HG03565 (cell line): ENCODE results near the gene COQ8A.

Experiments used
- ATAC-seq: cut with Tn5 transposase; IDR thresholded peaks from one replicate; pipeline ENCODE4 v1.9.1; 2021; ENCODE audit warnings: mild to moderate bottlenecking, moderate library complexity; ENCODE audit not compliant: unreplicated experiment

COQ8A gene

DNA sequence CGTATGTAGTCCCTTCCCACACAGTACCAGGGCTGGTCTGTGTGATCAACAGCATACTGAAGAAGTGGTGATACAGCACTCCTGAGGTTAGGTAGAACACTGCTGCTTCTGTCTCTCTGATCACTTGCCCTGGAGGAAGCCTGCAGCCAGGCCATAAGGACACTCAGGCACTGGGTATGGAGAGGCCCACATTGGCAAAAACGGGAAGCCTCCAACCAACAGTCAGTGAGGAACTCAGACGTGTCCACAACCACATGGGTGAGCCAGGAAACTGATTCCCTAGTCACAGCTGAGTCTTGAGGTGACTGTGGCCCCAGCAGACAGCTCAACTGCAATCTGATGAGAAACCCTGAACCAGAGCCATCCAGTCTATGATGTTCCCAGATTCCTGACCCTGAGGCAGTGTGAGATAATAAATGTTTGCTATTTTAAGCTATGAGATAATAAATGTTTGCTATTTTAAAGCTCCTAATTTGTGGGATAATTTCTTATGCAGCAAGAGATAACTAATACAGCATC lies 62.5 kb downstream of the COQ8A start:
- ATAC-seq = no peak

GRCh38 chr1:227003165-227003564 lies 63.1 kb downstream of the COQ8A start:
- ATAC-seq = no peak

GRCh38 chr1:227004796-227005195 lies 64.7 kb downstream of the COQ8A start:
- no peak for ATAC-seq

GRCh38 chr1:227006226-227006796 lies 66.2 kb downstream of the COQ8A start:
- ATAC-seq = peak; percentile 65

GRCh38 chr1:227009937-227010336 lies 69.8 kb downstream of the COQ8A start:
- ATAC-seq = no peak

GRCh38 chr1:227010645-227011044 lies 70.6 kb downstream of the COQ8A start:
- ATAC-seq = no peak

GRCh38 chr1:227016990-227017389 lies 76.9 kb downstream of the COQ8A start:
- no peak for ATAC-seq

GRCh38 chr1:227032396-227032795 lies 92.3 kb downstream of the COQ8A start:
- ATAC-seq = no peak

DNA sequence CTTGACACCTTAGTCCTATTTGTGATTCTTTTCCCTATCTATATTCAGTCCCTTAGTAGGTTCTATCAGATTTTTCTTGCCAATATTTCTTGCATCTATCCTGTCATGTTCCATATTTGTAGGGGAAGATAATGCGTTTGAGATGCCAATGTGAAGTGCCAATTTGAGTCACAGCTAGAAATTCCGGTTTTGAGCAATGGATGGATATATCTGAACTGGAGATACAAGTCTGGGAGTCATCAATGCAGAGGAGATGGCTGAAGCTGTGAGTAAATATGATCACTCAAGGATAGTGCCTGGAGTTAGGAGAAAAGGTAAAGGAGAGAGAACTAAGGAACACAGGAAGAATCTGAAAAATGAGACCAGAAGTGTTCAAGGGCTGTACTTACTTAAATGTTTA lies 93.8 kb downstream of the COQ8A start:
- ATAC-seq = no peak

GRCh38 chr1:227035316-227035715 lies 95.2 kb downstream of the COQ8A start:
- no peak for ATAC-seq

GRCh38 chr1:227037121-227037520 lies 97.0 kb downstream of the COQ8A start:
- ATAC-seq = no peak
